Stimulated activated CD8-positive, alpha-beta memory T cell treated with anti-CD3 and anti-CD28 coated beads, Interleukin-15, amount 100 ng/mL, for 48 hours (primary cell): ENCODE results near the gene JAZF1.

Source experiments
- DNase-seq, 2 donors: peaks; one replicate each; pipeline ENCODE4 v3.0.0-alpha.2; 2020; ENCODE audit warnings: low read depth in 2 of 2

Gene JAZF1

DNA sequence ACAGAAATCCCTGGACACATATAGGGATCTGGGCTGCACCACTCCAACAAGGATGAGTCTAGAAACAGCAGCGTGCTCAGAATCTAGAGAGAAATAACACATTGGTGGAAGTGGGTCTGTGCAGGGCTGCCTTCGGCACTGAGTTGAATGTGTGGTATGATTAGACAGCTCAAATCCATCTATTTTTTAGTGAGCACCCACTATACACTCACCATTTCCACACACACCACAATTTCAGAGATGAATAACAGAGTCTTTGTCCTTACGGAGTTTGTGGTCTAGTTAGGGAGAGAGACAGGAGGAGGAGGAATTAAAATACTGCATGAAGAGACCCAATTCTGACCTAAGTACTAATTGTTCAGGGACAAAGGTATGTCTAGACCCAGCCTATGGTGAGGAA is 44.2 kb downstream of the JAZF1 start:
- DNase-seq: no peak

DNA sequence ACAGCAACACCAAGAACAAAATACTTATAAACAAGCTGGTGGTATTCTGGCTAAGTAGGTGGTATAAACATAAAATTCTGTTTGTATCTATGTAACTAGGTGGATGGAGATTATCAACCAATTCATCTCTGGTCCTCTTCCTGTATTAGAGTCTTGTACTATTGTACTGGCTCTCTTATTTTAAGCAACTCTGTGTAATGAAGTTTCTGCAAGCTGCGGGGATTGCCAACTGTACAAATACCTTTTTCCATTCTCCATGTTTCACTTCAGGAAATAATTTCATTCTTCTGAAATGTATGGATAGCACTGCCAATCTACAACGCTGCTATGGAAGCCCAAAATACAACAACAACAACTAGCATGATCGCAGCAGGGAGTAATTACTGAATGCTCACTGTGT is 44.8 kb downstream of the JAZF1 start:
- DNase-seq: no peak

DNA sequence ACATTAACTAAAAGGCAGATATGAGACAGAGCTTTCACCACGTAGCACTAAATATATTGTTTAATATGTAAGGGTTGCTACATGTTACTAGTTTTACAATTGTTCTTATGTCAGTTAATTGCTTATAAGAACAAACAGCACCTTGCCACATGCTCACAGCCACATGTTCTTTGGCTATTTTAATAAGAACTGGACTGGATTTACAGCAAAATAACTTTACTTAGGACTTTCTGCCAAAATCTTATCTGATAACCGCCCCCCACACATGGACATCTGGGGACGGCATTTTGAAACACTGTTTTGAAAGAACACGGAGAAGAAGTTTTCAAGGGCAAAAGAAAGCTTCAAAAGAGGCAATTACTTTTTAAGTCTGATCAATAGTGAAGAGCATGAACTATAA is 45.3 kb downstream of the JAZF1 start:
- DNase-seq: no peak

DNA sequence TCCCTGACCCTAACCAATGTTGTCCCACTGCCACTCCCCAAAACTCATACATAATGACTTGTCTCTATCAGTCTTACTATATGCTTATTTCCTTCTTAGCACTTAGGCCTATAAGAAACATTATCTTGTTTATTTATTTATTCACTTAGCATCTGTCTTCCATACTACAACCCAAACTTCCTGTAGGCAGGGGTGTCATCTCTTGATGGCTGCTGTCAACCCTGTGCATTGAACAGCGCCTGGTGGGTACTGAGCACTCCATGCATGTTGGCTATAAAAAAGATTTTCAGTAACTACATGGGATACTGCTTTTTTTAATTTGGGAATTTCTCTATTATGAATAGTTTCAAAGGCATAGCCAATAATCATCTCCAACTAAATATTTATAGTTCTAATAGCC is 46.7 kb downstream of the JAZF1 start:
- DNase-seq: no peak

DNA sequence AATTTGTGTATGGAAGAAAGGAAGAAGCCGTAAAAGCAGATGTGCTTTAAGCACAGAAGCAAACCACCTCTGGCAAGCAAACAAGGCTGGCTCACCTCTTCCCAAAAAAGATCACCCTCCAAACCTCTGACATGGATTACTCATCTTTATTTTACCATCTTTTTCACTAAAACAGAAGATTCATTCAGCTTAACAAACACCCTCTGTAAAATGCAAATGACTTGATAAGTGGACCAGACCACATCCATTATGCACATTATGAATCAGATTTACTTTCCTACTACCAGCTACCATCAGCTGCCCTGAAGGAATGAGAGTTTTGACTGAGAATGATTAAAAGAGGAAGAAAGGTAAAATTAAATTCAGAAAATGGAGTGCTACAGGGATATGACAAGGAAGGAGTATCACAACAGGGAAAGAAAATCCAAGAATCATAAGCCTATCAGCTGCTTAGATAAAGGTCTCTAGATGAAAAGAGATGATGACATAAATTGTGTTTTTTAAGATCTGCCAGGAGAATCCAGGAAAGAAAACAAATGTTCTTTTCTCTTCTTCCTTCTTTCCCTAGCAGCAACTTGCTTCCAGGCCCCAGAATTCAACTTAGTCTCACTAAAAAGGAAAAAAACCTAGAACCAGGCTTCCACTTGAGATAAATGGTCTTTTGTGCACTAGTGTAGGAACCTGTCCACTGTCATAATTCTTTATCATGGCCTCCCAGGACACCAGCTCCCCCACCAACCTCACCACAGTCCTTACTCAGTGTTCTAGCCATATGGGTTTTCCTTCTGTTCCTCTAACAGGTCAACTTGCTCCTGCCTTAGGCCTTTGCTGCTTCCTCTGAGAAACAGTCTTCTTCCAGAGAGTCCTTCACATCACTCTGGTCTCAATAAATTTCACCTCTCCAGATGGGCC is 47.4 kb downstream of the JAZF1 start:
- DNase-seq: no peak

DNA sequence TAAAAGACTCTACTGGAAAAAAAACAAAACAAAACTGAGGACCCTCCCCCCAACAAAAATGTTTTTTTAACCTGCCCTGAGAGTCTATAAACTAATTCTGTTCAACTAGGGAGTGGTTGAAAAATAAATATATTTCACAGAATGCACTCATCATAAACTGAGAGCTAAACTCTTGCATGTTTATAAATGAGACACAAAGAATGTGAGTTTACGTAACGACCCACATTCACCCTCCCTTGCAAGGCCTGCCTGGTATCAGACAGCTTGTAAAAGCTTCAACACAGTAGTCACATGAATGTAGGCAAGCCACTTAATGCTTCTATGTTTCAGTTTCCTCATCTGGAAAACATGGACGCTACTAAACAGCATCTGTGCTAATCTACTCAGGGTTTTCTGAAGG is 50.3 kb downstream of the JAZF1 start:
- no peak for DNase-seq

DNA sequence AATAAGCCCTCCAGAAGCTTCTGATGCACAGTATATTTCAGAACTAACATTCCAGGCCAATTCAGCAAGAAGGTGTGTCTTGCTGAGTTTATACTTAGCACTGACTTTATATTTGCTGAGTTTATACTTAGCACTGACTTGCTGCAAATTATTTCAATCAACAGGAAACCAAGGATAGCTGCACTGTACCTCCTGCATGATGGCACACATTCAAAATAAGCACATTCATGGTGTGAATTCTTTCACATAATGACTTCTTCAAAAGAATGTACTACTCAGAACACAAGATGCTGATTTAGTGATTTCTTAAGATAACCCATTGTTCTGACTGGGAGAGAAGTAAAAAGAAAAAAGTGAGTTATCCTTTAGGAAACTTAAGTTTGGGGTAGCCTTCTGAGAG is 52.0 kb downstream of the JAZF1 start:
- no peak for DNase-seq

DNA sequence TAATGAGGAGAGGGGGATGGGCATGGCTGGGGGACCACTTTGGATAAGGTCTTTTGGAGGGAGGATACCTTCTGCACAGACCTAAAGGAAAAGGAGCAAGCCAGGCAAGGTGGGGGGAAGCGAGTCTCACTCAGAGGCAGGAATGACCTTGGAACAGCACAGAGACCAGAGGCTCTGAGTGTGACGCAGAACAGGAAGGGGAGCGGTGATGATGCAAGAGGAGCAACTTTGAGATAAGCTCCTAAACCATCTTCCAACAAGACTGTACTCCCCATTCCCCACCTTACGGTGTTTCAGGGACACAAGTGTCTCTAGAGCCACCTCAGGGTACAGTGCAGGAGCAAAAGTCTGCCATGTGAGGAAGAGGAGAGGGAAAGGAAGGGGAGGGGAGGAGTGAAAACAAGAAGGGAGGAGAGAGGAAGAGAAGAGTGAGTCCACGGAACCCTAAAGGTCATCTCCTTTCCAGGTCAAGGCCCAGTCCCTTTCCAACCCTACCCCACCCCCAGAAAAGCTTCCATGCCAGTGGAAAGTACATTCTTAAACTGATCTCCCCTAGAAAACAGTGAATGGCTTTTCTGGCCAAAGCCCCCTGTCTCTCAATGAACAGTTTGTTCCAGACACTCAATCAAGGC is 54.1 kb downstream of the JAZF1 start:
- no peak for DNase-seq

DNA sequence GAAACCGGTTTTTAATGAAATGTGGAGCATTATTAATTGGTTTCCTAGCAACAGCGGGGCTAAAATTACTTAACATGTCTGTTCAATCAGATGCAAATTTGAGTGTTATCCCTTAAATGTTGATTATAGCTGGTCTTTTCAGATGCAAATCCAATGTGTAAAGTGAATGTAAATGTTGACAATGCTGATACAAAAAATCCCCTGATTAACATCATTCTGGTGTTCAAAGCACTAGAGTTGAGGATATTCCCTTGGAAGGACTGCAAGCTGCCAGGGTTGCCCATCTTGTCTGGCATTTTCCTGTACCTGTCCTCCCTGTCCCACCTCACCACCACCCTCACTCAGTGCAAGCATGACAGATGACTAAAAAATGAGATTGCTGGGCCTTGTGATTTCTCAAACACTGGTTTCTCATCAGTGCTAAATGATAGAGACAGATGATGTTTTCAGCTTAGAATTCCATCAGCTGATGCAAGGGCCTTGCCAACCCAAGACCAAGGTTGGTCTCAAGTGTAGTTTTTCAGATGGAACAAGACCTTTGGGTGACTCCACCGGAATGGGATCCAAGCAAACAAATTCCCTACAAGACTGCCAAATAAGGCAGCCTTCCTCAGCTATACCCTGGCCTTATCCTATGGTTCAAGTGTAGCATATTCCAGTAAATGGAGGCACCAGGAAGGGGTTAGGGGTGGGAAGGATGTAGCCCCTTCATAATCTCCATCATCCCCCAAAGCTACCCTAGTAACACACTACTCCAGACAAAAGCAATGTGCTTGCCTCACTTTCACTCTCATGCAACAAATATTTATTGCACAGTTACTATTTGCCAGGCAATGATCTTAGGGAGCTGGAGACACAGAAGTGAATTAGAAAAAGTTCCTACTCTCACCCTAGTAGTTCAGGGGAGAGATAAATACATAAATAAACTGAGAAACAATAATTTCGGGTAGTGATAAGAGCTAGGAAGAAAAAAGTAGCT is 54.9 kb downstream of the JAZF1 start:
- DNase-seq: no peak

DNA sequence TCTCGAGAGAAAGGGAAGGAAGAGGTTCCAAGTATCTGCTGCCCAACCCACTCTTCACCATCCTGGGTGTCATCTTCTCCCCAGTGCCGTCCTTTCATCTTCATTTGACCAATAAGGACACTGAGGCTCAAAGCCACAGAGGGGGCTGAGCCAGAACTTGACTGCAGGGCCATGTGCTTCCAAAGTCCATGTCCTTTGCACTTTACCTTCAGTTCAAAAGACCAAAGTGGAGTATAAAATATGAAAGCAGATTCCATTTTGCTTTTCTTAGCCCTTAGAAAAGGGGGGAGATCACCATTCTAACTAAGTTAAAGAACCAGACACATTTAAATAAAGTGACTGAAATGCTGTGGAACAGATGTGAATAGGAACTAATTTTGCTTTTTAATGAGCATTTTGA is 56.2 kb downstream of the JAZF1 start:
- no peak for DNase-seq

DNA sequence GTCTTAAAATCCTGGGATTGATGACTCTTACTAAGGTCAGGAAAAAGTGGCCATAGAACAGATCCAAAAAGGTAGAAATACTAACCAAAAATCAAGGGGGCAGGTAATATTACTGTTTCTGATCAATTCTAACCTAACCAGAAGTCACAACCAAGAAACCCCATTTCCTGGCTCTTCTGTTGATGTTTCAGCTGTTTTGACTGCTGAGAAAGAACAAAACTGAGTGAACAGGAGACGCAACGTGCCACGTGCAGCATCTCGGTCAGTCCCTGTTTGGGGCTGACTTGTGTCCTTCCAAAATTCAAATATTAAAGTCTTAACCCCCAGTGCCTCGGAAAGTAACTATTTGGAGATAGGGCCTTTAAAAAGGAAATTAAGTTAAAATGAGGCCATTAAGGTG is 56.8 kb downstream of the JAZF1 start:
- DNase-seq: no peak

DNA sequence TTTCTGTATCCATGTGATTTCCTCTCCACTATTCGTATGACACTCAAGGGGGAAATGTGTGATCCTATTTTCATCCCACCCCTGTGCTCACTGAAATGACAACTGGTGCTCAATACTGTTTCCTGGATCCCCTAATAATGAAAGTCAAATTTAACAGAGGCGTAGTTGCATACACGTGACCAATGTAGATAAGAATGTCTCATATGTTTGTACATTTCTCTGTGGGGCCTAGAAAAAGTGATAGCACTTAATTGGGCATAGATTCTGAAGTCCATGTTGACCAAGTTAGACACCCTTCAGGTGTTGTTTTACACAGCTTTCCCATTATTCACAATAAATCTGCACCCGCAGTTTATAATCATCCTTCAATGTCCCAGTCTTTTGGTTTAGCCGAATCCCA is 59.1 kb downstream of the JAZF1 start:
- DNase-seq: no peak

DNA sequence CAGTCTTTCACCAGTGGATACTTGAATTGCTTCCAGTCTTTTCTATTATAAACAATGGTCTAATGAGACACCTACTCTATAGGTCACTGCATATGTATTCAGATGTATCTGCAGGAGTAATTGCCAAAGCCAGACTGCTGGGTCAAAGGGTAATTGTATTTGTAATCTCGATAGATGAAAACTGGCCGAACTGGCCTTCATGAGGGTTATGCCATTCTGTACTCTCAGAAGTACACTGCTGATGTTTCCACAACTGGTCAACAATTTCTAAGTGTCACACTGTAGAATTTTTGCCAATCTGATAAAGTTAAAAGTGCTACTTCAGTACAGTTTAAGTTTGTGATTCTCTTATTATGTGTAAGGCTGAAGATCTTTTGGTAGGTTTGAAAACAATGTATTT is 64.6 kb downstream of the JAZF1 start:
- DNase-seq: no peak

DNA sequence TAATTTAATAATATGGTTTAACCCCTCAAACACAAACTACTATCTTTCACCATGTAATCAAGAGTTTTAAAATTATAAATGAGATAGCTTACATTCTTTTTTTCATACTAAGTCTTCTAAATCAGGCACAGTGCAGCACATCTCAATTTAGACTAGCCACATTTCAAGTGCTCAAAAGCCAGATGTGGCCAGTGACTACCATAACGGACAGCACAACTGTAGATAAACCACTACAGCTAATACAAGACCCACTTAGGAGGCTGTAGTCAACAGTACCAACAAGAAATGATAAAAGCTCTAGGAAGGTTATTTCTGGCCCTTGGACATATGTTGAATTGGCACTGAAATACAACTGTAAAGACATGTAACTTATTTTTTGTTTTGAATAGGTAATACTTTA is 65.3 kb downstream of the JAZF1 start:
- DNase-seq: no peak

DNA sequence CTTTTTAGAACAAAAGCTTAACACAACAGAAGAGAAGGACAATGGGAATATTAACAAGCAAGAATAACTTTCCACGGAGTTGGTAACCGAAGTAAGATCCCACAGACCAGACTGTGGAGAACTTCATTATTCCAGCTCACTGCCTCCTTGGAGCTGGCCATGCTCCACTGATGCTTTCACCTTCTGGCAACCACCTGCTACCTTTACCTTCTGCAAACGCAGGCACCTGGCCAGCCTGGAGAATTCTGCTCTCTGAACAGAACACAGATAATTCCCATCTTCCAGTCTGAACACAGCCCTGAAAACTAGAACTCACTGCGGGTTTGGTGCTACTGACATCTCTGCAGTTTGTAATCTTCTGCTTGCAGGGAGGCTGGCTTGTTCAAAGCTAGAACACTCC is 66.5 kb downstream of the JAZF1 start:
- no peak for DNase-seq

DNA sequence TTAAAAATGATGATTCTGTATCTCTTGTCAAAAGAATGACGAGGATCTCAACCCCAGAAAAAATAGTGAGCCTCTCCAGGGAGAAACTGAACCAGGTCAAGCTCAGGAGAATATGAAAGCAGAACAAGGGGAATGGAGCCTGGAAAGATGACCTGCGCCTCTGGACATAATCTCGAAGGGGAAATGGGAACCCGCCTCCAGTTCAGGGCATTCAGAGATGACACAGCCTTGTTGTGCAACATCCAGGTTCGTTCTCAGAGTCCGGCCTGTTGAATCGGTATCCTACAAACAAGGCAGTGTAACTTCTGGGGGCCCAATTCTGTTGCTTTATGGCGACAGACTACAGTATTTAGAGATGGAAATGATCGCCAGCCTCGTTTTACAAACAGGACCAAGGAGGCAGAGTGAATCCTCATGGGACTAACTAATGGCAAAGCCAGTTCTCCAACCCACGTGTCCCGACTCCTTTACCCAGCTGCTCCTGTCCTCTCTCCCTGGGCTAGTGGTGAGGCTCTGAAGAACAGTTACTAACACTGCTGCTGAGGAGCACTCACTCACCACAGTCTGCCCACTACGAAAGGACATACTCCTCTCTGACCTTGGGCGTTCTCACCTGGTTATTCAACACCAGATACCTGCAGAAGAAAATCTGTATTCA is 67.6 kb downstream of the JAZF1 start:
- DNase-seq: no peak

DNA sequence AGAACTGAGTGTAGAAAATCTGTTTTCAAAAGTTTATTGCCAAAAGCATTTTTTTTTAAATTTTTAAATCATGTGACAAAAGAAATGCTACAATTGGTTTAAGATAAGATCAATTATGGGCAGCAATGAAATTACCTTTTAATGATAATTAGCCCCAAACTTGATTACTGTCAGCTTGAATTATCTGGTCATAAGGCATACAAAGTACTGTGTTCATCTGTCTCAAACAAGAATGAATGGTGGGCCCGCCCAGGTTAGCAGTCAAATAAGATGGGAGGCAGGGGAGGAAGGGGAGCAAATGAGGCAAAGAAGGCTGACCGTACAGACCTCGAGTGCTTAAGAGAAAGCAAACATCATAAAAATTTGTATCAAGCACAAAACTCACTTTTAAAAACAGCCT is 68.1 kb downstream of the JAZF1 start:
- no peak for DNase-seq

DNA sequence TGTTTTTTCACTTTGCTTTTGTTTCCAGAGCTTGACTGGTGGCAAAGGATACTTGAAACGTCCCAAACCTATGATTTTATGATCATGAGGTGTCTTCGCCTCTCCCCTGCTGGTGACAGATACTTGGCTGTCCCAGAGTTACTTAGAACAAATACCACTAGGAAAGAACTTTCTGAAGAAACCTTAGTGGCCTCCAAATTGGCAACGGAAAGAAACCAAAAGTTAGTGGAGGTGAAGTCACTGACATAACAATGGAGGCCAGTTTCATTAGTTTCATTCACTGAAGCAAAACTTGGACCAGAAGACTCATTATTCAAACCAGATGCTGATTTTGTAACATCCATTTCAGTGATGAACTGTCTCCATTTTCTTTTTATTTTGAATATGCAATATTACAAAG is 68.6 kb downstream of the JAZF1 start:
- DNase-seq: no peak

DNA sequence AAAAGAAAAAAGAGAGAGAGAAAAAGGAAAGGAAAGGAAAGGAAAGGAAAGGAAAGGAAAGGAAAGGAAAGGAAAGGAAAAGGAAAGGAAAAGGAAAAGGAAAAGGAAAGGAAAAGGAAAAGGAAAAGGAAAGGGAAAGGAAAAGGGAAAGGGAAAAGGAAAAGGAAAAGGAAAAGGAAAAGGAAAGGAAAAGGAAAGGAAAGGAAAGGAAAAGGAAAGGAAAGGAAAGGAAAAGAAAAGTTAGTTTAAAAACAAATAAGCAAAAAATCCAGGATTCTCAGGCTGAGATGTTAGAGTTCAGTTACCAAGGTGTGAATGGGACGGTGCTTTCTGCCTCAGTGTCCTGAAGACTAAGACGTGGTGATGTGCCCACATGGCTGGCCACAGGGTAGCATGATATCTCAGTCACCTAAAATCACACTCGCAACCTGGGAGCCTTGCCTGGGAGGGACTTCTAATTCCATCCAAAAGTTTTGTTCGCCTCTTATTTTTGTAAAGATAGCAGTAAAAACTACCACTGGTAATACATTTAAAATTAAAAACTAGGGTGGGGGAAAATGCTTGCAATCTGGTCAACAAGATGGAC is 70.1 kb downstream of the JAZF1 start:
- no peak for DNase-seq

DNA sequence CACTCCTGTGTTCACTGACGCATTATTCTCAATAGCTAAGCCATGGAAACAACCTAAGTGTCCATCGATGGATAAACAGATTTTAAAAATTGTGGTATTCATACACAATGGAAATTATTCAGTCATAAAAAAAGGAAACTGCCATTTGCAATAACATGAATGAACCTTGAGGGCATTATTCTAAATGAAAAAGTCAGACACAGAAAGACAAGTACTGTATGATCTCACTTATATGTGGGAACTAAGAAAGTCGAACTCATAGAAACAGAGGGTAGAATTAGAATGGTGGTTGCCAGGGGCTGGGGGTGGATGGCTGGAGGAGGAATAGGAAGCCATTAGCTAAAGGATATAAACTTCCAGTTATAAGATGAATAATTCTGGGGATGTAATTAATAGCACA is 71.8 kb downstream of the JAZF1 start:
- no peak for DNase-seq

DNA sequence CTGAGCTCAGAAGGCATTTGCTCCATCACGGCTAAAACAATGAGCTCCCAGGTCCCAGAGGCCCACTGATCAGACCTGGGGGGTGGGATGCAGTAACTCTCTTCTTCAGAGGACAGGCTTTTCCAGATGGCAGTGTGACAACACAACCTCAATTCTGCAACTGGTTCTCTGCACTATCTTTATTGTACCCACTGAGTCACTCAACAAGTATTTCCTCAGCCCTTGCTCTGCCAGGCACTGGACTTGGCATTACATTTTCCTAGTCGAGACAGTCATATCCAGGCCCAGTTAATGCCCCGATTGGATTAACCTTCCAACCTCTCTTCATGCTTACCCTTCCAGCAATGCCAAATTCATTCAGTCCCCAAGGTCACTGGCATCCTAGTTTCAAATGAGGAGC is 72.6 kb downstream of the JAZF1 start:
- no peak for DNase-seq
